Ascending aorta (tissue), 2 donors: ENCODE data around the gene ANKLE1. TPM values are rescaled to one million over a fixed set of nuclear protein-coding genes. Genes with fewer than 3 reads are reported as not detected.

ENCODE experiments used
- DNase-seq, 2 donors: peaks; one replicate each; pipeline ENCODE4 v3.0.0-alpha.2; 2019; ENCODE audit warnings: low spot score in 2 of 2
- H3K27ac ChIP-seq, 2 donors: fragments of 200-600 bp; sonication (generic); one replicate each; pipeline ENCODE4 v1.5.1; 2016 to 2017; ENCODE audit warnings: mild to moderate bottlenecking in 1 of 2
- H3K27me3 ChIP-seq: fragments of 200-600 bp; sonication (generic); one replicate; pipeline ENCODE4 v1.5.1; 2017
- H3K36me3 ChIP-seq, 2 donors: fragments of 200-600 bp; sonication (generic); one replicate each; pipeline ENCODE4 v1.5.1; 2016
- H3K4me1 ChIP-seq, 2 donors: fragments of 200-600 bp; sonication (generic); one replicate each; pipeline ENCODE4 v1.5.1; 2016 to 2017; ENCODE audit warnings: mild to moderate bottlenecking in 1 of 2
- H3K4me3 ChIP-seq, 2 donors: fragments of 200-600 bp; sonication (generic); one replicate each; pipeline ENCODE4 v1.5.1; 2016 to 2017; ENCODE audit warnings: mild to moderate bottlenecking in 1 of 2
- H3K9me3 ChIP-seq, 2 donors: fragments of 200-600 bp; sonication (generic); one replicate each; pipeline ENCODE4 v1.5.1; 2016
- intact Hi-C: fragments of 100-400 bp; cut with DNase I; formaldehyde crosslinking; loops from one replicate; pipeline ENCODE4 v1.15.1; 2023
- total RNA-seq: library from RNA; depleted of rRNA; stranded (reverse); fragments of >200 nt; gene quantifications from one replicate; pipeline ENCODE4 v1.1.0, GENCODE V29; 2016
- TF ChIP-seq, protein P1 (sequence below), 3 experiments: fragments of 200-600 bp in 2 of 3; fragments of 450-650 bp in 1 of 3; sonication (generic) in 2 of 3; IDR thresholded peaks; one replicate each; pipeline ENCODE4 v1.5.1; 2016 to 2019; ENCODE audit warnings: antibody characterized with exemption in 3 of 3, mild to moderate bottlenecking in 1 of 3, moderate library complexity in 1 of 3

Gene ANKLE1
- total RNA-seq, 1 donor from 2014 or later = not detected

DNA sequence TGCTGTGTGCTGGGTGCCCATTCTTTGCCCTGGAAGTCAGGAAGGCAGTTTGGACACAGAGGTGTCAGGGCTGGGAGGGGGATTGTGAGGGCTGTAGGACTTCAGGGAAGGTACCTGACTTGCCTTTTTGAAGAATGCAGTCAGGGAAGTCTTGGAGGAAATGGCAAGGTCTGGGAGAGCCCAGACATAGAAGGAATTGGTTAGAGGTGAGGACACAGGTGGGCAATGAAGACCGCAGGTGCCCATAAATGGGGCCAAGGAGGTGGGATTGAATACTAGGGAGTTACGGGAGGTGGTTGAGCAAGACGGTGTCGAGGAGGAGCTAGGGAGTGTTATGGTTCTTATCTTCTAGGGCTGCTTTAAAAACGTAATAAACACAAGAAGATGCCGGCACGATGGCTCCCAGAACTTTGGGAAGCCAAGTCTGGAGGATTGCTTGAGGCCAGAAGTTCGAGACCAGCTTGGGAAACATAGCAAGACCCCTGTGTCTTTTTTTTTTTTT is 26.2 kb downstream of the ANKLE1 start:
- DNase-seq = no peak
- intact Hi-C loops = no loop called here
- no peaks in the 10 kb centered on the region for H3K36me3 ChIP-seq
- H3K4me3 ChIP-seq = no peak overlapping the region
- TF ChIP-seq, protein P1, sequence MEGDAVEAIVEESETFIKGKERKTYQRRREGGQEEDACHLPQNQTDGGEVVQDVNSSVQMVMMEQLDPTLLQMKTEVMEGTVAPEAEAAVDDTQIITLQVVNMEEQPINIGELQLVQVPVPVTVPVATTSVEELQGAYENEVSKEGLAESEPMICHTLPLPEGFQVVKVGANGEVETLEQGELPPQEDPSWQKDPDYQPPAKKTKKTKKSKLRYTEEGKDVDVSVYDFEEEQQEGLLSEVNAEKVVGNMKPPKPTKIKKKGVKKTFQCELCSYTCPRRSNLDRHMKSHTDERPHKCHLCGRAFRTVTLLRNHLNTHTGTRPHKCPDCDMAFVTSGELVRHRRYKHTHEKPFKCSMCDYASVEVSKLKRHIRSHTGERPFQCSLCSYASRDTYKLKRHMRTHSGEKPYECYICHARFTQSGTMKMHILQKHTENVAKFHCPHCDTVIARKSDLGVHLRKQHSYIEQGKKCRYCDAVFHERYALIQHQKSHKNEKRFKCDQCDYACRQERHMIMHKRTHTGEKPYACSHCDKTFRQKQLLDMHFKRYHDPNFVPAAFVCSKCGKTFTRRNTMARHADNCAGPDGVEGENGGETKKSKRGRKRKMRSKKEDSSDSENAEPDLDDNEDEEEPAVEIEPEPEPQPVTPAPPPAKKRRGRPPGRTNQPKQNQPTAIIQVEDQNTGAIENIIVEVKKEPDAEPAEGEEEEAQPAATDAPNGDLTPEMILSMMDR (IDR thresholded peaks at IDR 0.05) = no peak
- no peak overlapping the region for H3K27ac ChIP-seq
- H3K4me1 ChIP-seq = peaks cover 14 to 35% of the 10 kb centered on the region in 2 donors
- H3K9me3 ChIP-seq = no peaks in the 10 kb centered on the region
- no peaks in the 10 kb centered on the region for H3K27me3 ChIP-seq

- intact Hi-C loops = loop anchor here (1.0 kb wide), 1 partner anchor 74 kb away; no protein-coding TSS in a partner anchor
- Histone ChIP-seq H3K27me3 (no peaks in the 10 kb centered on the region), H3K36me3 (peaks cover 5 to 9% of the 10 kb centered on the region in 2 donors), H3K4me3 (peak within 1 kb of the TSS; percentile 87 to 89), H3K4me1 (peaks cover 11 to 29% of the 10 kb centered on the region in 2 donors), H3K9me3 (no peaks in the 10 kb centered on the region), H3K27ac (peak within 1 kb of the TSS; percentile 65 to 73)
- TF ChIP-seq, protein P1 (IDR thresholded peaks at IDR 0.05) = no peak
- DNase-seq = peak; percentile 100
Measured at GRCh38 chr19:17309198-17309964, 27.7 kb downstream of the ANKLE1 start, which contains the start of gene DDA1. Gene DDA1 (plus strand): TSS chr19:17309563. CDS start chr19:17309655, 92 bp downstream.

- Histone ChIP-seq H3K4me3 (peak overlapping the region; percentile 87 to 89), H3K27ac (peak overlapping the region; percentile 65 to 73), H3K36me3 (peaks cover 10 to 14% of the 10 kb centered on the region in 2 donors), H3K4me1 (peaks cover 11 to 22% of the 10 kb centered on the region in 2 donors), H3K27me3 (no peaks in the 10 kb centered on the region), H3K9me3 (no peaks in the 10 kb centered on the region)
- TF ChIP-seq, protein P1 (IDR thresholded peaks at IDR 0.05) = no peak
- DNase-seq = no peak
- intact Hi-C loops = loop anchor here (1.0 kb wide), 1 partner anchor 73 kb away; no protein-coding TSS in a partner anchor
Measured at GRCh38 chr19:17309965-17310461, 28.3 kb downstream of the ANKLE1 start.

DNA sequence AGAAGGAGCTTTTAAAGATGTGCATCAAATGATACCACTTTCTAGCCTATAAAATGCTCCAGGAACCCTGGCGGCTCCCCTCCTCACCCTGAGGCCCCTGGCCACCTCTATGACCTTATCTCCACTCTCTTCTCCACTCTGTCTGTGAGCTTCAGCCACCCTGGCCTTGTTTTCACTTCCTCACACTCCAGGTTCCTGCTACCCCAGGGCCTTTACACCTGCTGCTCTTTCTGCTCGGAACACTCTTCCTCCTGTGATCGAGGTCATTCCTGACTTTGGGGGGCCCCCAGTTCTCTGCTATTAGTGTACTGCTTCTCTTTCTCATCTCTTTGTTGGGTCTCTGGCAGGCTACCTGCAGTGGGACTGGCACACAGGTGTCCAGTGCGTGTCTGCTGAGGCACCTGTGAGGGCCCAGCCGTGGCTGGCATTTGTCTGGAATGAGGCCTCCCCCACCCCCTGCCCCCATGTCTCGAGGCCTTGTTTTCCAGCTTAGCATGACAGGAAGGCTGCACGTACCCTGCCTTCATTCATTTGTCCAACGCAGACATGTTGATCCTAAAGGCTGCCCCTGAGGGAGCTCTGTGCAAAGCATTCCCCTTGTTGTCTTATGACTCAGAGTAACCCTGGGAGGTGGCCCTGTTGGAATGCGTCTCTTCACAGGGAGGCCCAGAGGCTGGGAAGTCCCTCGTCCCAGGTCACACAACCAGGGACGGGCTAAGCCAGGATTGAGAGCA is 29.9 kb downstream of the ANKLE1 start:
- intact Hi-C loops = no loop called here
- Histone ChIP-seq H3K27ac (no peak overlapping the region), H3K4me1 (peaks cover 11 to 20% of the 10 kb centered on the region in 2 donors)

More for the DNA sequence above, 29.9 kb downstream of the ANKLE1 start:
- no peak for DNase-seq
- no peak overlapping the region for H3K4me3 ChIP-seq
- H3K36me3 ChIP-seq = peaks cover 23 to 27% of the 10 kb centered on the region in 2 donors
- no peaks in the 10 kb centered on the region for H3K9me3 ChIP-seq
- no peaks in the 10 kb centered on the region for H3K27me3 ChIP-seq
- TF ChIP-seq, protein P1 (IDR thresholded peaks at IDR 0.05) = no peak
